ENCODE measurements around the gene TMOD4.

TMOD4 gene

DNA sequence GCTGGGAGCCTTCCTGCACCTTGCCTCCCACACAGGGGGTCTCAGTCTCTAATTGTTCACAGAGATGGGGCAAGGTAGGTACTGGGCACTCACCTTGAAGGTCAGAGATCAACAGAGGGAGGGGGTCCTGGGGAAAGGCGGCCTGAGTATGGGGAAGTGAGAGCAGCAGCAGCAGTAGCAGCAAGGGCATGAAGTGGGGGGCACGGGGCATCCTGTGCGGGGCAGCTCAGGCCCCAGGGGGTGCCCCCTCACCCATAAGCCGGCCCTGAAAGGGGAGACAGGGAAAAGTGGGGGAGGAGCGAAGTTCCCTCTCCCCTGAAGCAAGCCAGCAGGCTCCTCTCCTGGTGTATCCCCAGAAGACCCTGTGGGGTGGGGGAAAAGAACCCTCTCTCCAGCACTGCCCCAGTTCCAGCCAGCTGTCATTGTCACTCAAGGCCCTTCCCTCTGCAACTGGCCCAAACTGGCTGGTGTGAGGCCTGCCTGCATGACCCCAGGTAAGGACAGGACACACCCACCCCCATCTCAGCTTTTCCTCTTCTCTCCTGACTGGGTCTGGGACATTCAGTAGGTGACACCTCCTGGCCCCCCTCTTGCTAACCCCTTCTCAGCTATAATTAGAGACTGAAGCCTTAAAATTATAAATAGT, 33.2 kb downstream of the TMOD4 start:
- no peak for DNase-seq

DNA sequence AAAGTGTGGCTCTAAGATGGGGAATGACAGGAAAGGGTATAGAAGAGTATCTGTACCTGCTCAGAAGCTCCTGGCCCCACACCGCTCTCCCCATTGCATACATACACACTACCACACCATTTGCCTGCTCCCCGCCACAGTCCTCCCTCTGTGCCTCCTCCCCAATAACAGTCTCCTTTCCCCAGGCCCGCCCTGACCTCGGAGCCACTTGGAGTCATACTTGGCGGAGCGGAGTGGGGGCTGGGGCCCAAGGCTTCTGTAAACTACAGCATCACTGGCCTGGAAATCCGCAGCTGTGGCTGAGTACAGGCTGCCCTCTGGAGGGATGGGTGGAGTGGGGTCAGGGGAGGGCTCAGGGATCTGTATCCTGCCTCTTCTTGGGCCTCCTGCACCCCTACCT, 38.0 kb downstream of the TMOD4 start:
- DNase-seq = no peak

DNA sequence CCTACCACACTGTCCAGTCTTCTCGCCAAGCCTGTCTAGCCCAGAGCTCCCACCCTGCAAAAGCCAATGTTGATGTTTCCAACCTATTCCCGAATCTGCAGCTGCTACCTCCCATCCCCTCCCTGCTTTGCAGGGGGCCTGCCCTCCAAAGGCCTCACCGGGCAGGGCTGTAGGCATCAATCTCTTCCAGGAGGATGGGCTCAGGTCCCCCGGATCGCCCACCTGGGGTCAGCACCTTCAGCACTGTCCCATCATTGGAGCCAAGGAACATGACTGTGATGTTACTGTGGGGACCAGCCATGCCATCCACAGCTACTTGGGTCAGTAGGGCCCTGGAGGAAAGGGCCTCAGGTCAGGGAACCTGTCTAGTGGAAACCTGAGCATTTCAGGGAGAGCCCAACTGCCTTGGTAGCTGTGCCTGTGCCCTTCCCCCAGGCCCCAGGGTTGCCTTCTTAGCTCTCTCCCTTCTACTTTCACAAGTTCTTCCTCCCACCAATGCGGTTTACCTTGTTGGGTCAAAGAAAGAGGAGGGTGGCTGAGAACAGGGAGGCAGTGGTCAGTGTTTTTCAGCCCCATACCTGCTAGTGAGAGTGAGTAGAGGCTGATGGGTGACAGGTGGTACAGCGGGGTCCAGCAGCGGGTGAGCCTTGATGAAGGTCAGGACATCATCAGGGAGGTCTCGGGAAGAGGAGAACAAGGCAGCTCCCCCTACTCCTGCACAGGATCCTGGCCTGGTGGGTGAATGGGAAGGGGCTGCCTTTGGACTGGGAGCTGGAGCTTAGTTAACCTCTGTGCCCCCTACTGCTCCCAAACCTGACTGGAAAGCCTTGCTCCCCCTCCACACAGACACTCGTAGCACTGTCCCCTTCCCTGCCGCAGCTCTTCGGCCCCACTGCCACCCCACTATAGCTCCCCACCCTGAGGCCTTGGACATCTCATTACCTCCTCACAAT, 40.1 kb downstream of the TMOD4 start:
- no peak for DNase-seq

DNA sequence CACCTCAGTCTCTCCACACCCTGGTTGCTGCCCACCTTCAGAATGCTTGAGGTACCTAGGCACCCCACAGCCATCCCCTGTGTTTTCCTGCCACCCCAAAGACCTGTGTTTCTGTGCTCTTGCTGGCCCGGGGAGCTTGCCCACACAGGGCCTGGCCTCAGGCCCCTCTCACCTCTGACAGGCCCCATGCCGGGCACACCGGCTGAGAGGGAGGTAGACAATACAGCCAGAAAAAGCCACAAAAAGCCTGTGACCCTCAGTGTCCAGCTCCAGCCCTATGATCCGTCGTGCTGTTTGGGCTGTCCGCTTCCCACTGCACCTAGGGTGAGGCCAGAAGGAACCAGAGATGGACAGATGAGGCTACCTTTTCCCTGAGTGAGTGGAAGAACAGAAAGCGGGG, 40.8 kb downstream of the TMOD4 start:
- no peak for DNase-seq

DNA sequence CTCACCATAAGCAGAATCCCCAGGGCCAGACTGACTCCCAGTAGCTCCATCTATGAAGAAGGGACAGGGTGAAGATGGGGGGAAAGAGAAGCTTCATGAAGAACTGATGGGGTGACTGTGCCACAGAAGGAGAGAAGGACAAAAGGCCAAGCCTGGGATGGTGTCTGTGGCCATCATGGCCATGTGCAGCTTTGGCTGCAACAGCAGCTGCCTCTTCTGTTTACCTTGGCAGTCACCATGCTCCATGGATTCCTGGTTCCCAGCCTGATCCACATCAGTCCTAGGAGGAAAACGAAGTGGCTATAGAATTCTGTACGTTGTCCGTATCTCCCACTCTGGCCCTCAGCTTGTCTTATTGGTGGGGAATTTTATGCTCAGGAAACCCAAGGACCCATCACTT, 41.4 kb downstream of the TMOD4 start:
- no peak for DNase-seq

DNA sequence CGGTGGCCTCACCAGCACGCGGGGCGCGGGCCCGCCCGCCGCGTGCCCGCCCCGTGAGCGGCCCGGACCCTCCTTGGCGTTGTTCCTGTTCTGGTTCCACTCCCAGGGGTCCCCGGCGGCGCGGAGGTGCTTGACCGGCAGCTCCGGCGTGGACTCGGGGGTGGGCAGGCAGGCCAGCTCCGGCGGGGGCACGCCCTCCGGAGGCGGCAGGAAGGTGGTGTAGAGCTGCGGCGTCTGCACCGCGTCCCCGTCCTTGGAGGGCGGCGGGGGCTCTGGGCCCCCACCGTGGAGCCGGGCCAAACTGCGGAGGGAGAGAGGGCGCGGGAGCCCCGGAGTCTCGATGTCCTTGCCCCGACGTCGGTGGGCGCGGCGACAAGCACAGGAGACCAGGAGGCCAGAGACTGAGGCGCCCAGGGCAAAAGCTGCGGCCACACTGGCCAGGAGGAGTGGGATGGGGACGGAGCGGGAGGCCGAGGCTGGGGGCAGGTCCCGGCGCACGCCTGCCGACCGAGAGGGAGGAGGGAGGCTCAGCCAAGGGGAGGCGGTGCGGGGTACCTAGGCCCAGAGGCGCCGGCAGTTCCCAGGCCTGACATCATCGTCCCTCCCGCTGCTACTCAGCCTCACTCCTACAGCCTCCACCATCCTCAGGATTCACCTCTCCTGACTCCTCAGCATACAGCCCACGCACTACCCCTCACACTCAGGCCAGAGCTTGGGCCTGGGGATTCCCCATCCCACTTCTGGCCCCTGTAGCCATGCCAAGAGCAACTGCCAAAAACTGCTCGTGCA, 42.6 kb downstream of the TMOD4 start:
- no peak for DNase-seq

DNA sequence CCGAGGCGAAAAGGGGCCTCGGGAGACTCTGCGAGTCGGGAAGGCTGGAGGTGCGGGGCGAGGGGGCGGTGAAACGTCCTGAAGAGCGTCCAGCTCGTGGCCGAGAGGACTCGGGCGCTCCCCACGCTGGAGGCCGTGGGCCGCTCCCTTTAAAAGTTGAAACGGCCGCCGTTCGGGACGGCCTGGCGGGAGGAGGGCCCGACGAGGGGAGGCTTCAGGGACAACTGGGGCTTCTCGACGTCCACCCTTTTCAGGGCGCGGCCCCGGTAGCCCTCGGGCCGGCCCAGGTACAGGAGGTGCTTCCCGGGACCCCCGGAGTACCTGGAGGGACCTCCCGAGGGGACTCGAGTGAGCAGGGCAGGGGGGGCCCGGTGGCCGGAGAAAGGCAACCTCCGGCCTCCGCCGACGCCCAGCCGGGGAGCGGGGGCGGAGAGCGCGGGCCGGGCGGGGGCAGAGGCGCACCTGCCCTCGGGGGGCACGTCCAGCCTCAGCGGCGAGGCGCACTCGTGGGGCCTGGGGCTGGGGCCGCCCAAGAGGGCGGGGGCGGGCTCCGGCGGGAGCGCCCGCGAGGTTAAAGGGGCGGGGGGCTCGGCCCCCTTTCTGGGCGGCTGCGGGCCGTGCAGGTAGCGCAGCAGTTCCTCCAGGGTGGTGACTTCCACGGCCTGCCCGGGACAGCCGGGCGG, 43.3 kb downstream of the TMOD4 start:
- no peak for DNase-seq

DNA sequence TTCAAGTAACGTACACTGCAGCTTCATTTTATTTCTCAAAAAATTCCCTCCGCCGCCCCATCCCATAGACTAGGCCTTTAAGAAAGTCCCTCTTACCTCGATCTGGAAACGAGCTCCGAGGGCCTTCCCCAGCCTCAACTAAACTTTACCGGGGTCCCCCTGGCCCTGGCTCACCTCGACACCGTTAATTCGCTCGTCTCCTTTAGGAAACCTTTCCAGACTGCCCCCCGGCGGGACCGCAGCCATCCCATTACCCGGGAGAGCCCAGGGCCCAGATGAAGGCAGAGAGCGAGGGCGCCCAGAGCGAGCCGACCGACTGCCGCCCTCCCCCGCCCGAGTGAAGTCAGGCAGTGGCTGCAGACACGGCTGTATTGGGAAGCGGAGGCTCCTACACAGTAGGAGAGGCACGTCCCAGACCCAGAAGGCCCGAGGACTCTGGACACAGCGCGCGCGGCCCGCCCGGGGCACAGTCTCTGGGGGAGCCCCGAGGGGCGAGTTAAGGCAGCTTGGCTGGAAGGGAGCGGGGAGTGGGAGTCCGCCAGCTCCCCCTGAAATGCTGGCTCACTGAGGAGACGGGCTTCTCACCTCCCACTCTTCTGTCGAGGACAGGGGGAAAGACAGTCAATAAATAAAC, 44.0 kb downstream of the TMOD4 start:
- DNase-seq = no peak

DNA sequence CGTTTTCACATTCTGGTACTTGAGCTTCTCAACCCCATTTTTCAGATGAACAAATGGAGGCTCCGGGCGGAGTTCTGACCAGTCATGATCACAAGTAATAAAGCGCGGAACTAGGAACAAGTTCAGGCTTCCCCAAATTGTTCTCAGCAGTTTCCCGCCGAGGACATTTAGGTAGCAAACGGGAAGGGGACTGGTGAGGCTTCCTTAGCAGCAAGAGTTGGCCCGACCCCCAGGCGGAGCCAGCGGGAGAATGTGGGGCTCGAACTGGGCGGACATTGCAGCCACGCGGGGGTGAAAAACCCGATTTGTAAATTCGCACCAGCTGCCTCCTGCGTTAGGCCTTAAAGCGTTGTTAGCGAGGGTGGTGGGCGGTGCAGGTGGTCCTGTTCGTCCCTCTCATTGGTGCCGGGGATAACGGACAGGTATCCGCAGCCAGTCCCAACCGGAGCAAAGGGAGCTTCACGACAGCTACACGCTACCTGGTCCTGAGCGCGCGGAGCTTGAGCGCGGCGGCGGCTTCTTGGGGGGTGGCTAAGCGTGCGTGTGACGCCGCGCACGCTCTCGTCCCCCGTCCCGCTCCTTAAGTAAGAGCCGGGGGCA, 44.7 kb downstream of the TMOD4 start:
- no peak for DNase-seq

DNA sequence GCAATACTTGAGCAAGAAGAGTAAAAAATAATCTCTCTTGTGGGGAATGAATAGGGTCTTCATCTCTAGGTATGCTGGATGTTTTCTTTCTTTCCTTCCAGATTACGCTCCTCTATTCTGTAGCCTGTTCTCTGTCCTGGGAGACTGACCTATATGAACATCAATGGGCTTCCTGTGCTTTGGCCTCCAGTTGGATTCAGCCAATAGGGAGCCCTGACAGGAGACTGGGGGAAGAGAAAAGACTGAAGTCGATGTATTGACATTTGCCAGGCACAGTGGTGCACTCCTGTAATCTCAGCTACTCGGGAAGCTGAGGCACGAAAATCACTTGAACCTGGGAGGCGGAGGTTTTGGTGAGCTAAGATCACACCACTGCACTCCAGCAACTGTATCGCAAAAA, 47.0 kb downstream of the TMOD4 start:
- DNase-seq = no peak

DNA sequence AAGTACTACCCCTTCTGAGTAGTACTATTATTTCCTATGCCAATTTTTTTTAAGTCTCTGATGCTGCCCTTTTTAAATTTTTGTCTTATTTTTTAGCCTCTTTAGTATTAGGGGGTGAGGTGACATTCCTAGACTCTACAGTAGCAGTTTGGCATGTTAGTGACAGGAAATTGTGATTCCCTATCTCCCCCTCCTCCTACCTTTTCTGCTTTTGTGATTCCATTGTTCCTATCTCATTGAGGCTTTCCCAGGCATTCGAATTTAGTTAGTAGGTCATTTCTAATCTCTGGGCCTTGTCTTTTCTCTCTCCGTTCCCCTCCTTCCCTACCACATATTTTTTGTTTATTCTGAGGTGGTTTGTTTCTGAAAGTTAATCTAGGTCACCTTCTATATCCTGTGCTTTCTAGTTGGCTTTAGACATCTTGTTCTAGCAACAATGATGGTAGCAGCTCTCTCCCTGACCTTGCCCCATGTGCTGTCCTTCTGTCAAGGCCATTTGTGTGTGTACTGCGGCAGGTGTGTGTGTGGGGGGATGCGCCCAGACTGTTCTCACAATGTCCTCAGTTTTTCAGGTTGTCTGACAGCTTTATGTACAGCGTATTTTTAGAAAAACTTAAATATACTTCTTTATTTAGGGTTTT, 50.9 kb downstream of the TMOD4 start:
- no peak for DNase-seq
